HG02610 (cell line): ENCODE results near the gene PLTP.
"Not testable (repeated sequence)": the region's sequence is repeated elsewhere in the genome, so short reads cannot be mapped to it uniquely, and the experiment has no call there.

Experiments
- ATAC-seq: cut with Tn5 transposase; IDR thresholded peaks from one replicate; pipeline ENCODE4 v1.9.1; 2021; ENCODE audit warnings: mild to moderate bottlenecking, moderate library complexity; ENCODE audit not compliant: unreplicated experiment

PLTP gene, protein sequence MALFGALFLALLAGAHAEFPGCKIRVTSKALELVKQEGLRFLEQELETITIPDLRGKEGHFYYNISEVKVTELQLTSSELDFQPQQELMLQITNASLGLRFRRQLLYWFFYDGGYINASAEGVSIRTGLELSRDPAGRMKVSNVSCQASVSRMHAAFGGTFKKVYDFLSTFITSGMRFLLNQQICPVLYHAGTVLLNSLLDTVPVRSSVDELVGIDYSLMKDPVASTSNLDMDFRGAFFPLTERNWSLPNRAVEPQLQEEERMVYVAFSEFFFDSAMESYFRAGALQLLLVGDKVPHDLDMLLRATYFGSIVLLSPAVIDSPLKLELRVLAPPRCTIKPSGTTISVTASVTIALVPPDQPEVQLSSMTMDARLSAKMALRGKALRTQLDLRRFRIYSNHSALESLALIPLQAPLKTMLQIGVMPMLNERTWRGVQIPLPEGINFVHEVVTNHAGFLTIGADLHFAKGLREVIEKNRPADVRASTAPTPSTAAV

DNA sequence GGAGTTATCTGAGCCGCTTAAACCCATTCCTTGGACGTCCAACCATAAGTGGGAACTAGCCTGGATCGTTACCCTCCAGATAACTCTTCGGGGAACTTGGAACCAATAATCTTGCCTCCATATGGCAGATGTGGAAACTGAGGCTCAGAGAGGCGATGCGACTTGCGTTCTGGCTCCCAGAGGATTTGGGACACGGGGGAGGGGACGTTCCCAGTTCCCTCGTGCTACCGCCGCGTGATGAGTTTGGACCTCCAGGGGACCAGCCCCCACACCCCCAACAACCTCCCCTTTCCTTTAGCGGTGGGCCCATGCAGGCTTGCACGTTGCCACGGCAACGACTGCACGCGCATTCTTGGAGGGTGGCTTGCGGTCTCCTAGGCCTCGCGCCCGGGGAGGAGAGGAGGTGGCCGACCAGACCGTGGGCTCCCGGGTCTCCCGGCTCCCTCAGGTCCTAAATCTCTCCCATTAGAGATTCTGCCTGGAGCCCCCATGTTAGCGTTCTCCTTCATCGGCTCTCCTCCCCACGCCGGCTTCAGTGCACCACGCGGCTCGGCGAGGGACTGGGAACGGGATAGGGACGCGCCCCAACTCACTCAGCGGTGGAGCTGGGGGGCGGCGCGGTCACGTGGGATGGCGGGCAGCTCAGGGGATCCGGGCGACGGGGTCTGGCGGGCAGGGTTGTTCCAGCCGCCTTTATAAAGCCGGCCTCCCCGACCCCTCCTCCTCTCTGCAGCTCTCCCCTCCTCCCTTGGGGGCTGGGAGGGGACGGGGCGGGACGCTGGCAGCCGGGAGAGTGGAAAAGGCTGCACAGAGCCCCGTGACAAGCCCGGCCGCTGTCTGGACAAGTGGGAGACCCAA is at the start of gene PLTP:
Gene PLTP (minus strand): TSS at position 670 of the 858 bp plus-strand sequence. CDS start 703 bp downstream, outside the sequence.
- no peak for ATAC-seq

DNA sequence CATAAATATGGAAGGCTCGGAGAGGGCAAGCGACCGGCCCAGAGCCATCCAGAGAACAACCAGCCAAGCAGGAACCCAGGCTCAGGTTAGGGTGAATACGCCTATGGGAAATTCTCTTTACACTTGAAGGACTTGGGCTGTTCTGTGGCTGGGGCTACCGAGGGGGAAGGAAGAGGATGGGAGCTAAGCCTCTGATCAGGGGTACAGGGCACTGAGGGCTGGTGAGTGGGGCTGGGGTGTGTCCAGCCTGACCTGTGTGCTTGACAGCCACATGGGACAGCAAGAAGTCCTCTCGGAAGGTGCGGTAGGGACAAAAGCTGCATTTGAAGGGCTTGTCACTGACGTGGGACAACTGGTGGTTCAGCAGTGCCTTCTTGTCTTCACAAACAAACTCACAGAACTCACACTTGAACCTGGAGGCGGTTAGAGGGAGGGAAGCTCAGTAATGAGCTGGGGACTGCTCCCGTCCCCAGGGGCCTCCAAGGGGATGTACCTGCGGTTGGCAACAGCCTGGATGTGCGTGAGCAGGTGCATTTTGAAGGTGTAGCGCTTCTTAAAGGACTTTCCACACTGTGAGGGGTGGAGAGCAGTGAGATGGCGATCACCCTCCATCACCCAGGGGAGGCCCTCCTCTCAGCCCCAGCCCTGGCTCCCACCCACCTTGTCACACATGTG is 48.1 kb upstream of the PLTP start:
- ATAC-seq: no peak

DNA sequence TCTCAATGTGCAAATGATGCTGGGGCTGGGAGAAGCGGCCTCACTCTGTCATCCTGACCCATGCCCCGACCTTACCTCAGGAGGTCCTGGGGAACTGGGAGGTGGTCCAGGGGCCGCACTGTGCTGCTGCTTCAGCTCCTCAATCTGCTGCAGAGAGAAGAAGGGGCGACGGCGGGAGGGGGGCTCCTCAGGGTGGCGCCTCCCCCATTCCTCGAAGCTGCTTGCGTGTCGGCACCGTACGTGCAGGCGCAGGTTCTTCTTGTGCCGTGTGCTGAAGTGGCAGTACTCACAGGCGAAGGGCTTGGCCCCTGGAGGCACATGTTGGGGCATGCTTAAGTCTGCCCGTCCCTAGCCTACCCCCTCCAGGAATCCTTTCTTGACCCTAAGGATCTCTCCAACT is 47.2 kb upstream of the PLTP start:
- ATAC-seq: no peak

DNA sequence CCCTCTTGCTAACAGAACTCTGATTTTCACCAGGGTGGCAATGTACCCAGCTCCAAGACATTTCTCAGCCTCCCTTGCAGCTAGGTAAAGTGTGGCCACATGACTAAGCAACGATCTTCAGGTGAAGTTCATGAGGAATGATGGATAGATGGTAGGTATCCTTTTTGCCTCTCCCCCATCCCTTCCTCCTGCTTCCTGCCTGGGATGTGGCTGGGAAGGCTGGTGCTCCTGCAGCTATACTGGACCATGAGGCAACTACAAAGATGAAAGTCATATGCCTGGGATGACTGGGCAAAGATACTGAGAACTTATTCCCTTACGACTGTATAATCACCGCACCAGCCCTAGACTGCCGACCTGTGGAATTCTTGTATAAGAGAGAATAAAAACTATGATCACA is 46.6 kb upstream of the PLTP start:
- no peak for ATAC-seq

DNA sequence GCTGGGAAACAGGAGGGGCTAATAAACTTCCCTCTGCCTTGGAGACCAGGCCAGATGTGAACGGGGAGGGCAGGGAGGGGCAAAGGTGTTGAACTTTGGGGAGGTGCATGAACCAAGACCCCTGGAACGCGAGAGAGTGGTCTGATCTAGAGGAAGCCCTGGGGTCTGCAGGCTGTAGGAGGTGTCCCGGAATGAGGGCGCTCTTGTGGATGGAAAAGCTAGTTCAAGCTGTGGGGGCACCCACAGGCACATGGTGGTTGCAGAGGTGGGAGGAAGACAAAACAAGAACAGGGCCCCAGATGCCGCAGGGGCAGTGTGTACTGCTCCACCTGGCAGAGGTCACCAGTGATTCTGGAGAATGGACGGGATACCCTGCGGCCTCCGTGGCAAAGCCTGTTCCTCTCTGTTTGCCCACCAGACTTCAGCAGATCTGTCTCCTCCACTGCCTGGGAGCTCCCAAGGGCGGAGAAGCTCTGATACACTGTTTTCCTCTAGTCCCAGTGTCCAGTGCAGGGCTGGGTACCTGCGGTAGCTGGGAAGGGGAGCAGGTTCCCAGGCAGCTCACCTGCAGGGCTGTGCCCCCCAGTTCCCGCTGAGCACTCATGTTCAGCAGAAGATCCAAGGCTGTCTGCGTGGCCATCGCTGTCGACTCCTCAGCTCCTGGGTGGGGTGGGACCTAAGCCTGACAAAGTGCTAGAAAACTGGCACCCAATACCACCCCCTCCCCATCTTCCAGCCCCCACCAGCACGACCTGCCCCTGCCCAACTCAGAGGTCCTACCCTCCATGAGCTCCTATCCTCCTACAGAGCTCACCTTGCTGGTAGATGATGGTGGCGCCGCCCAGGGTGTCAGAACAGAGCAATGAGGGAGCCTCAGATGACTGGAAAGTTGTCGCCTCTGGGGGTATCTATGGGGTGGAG is 45.3 kb upstream of the PLTP start:
- ATAC-seq: no peak

DNA sequence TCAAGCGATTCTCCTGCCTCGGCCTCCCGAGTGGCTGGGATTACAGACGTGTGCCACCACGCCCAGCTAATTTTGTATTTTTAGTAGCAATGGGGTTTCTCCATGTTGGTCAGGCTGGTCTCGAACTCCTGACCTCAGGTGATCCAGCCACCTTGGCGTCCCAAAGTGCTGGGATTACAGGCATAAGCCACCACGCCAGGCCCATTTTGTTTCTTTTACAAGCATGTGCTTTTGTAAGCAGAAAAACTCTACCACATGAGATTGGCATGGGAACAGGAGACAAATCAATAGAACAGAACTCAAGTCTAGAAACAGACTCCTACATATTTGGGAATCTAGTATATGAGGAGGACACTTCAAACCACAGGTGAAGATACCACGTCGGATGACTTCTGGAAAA is 44.4 kb upstream of the PLTP start:
- ATAC-seq: not testable (repeated sequence)

DNA sequence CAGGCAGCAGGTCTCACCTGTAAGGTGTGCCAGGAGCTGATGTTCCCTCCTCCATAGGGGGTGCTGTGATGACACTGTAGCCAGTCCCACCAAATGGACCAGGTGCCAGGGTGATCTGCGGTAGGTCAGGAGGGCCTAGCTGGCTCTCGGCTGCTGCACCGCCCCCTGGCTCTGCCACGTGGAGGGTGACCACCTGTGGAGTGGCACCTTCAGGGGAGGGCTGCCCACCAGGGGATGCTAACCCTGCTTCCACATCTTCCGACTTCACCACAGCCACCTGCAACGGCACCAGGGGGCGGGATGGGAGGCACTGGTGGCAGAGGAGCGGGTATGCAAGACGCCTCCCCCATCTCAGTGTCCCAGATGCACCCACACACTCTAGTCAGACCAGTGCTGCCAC is 41.7 kb upstream of the PLTP start:
- no peak for ATAC-seq

DNA sequence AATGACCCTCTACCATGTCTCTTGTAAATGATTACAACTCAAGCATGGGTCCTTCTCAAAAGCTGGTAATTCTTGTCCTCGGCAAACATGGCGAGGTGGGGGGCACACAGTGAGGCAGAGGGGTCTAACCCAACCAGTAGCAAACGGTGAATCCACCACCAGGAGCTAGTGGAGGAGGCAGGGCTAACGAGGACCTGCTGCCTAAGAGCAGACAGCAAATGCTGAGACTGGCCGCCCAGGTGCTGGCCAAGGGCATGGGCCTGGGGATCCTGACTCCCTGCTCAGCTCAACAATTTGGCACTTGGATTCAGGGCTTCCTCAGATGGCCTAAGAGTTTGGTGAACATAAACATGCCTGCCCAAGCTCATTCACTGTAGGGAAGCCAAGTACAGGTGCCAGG is 40.9 kb upstream of the PLTP start:
- no peak for ATAC-seq

DNA sequence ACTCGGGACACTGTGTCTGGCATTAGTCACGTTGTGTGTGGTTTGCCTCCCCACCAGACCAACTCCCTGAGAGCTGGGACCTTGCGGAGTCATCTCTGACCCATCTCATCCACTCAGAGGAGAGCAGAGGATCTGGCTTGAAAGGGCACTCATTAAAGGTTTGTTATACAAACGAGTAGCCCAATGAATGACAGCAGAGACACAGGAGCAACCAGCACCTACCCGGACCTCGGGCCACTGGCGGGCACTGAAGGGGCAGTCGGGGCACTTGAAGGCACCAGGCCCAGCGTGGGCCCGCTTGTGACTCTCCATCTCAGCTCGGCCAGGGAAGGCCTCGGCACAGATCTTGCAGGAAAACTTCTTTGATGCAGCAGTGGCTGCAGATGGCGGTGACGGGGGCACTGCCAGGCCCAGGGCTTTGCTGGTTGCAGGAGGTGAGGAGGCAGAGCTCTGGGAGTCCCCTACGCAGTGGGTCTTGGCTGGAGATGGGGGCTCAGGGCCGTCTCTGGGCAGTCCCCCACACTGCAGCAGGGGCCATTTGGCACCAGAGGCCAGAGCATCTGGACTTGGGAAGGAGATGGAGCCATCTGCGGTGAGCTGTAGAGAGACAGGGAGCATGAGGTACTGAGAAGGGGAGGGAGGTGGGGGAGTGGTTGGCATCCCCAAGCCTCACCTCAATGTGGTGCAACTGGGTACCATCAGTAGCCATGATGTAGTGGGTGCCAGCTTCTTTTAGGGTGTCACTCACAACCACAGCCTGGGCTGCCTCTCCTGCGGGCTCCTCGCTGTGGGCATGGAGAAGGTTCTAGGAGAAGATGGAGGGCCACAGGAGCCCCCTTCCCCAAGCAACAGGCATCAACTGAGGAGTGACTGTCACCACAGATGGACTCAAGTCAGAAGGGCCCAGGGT is 40.2 kb upstream of the PLTP start:
- ATAC-seq: no peak

DNA sequence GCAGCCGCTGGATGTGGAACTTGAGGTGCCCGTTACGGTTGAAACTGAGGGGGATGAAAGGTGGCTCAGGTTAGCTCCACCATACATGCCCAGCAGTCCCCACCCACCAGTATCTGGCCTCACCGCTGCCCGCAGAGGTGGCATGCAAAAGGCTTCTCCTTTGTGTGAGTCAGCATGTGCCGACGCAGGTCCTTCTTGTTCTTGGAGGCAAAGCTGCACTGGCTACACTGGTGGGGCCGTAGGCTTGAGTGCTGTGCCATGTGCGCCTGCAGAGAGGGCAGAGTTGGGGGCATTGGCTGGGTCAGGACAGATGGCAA is 38.3 kb upstream of the PLTP start:
- no peak for ATAC-seq

DNA sequence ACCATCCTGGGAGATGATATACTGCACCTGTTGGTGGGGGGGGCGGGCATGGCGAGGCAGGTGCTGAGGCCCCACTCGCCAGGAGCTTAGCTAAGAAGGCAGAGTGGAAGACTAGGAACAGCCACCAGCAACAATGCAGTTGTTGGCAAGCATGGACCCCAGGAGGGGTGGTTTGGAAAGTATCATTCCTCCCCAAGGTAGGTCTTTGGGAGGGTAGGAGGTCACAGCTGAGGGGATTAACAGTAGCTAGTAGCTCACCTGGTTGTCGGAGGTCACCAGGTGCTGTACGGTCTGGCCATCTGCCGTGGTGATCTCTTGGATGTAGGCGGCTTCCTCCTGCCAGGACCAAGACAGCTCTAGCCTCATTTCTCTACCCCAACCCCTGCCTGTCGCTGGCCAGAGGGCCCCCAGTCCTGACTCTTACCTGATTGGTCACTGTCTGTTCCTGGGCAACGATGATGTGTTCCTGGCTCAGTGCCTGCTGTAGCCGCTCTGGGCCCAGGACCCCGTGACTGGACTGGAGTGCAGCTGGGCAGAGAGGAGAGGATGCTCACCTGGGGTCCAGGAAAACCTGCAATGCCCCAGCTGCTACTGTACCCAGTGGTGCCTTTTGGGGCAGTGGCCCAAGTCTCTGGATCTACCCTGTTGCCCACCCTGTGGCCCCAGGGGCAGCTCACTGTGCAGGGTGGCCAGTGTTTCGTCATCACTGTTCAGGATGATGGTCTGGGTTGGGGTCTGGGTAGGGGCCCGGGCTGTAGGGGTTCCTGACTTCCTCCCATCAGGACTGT is 37.8 kb upstream of the PLTP start:
- ATAC-seq: no peak

DNA sequence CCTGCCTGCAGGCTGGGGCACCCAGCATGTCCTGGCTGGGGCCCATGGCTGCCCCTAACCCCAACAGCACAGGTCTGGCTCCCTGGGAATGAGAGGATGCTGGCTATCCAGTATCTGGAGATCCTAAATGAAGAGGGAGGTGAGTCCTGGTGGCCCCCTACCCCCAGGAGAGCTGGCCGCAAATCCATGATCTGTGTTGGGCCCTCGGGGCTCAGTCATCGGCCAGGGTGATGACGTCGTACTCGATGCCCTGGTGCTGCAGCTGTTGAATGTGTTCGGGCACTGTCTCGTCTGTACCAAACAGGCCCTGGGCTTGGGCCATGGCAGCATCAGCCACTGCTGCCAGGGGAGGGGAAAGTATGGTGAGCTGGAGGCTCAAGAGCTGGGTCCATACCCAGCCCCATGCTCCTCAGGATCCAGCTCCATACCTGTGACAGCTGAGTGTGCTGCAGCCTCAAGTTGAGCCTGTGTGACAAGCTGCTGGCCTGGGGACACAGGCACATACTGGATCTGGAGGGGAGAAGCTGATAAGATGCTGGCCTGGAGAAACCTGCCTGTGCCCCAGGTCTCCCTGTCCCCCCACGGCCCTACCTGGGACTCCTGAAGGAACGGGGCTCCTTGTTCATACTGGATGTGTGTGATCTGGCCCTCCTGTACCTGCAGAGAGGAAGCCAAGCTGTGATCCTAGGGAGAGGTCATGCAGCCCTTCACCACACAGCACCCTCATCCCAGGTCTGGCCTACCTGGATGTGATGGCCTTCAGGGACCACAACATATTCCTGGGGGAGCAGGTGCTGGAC is 37.0 kb upstream of the PLTP start:
- no peak for ATAC-seq

DNA sequence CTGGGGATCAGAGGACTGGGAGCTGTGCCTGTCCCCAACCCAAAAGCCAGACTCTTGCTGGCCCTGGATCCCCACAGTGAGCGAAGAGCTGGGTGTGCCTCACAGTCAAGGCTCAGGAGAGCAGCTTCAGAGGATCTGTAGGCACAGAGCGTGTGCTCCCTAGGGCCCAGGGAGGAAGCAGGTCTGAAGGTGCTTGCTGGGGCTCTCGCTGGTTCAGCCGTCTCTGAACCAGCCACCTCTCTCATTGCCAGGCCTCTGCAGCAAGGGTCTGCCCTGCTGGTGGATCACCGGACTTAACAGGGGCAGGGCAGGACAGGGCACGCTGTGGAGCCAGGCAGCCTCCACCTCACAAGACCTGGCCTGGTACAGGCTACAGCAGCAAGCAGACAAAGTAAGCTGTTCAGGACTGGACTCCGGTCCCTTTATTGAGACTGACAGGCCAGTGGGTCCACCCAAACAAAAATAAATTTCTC is 36.3 kb upstream of the PLTP start:
- ATAC-seq: no peak

DNA sequence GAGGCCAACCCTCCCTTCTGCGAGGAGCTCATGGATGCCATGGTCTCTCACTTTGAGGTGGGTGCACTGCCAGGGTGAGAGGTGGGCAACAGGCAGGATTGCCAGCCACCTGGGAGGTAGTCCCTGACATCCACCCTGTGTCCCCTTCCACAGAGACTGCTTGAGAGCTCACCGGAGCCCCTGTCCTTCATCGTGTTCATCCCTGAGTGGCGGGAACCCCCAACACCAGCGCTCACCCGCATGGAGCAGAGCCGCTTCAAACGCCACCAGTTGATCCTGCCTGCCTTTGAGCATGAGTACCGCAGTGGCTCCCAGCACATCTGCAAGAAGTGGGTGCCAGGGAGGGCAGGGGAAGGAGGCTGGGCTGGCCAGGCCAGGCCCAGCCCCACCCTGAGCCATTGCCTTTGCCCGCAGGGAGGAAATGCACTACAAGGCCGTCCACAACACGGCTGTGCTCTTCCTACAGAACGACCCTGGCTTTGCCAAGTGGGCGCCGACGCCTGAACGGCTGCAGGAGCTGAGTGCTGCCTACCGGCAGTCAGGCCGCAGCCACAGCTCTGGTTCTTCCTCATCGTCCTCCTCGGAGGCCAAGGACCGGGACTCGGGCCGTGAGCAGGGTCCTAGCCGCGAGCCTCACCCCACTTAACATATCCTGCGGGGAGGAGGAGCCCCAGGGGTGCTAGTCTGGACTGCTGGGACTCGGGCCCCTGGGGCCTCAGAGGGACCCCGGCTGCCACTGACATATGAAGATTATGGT is 35.3 kb upstream of the PLTP start:
- no peak for ATAC-seq

DNA sequence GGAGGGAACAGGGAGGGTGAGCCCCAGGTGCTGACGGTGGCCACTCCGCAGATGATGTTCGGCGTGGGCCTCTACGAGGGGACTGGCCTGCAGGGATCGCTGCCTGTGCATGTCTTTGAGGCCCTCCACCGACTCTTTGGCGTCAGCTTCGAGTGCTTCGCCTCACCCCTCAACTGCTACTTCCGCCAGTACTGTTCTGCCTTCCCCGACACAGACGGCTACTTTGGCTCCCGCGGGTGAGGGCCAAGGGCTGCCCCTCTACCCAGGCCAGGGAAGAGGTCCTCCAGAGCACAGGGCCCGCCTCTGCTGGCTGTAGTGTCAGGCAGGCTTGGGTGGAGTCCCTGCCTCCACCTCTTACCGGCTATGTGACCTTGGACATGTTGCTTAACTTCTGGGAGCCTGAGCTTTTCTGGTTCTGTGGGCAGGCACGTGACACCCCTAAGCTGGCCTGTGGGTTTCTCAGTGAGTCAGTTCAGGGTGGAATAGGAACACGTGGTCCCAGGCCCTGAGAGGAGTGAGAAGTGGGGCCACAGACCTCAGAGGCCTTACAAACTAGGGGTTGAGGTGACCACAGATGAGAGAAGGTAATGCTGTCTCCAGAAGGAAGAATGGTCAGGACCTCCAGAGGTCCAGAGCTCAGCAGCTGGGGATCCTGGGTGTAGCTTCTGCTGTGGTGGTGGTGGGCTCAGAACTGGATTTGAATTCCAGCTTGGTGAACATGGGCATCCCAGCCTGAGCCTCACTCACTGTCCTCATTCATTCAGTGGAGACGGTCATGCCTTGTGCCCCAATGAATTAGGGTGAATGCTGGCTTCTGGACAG is 34.4 kb upstream of the PLTP start:
- no peak for ATAC-seq

DNA sequence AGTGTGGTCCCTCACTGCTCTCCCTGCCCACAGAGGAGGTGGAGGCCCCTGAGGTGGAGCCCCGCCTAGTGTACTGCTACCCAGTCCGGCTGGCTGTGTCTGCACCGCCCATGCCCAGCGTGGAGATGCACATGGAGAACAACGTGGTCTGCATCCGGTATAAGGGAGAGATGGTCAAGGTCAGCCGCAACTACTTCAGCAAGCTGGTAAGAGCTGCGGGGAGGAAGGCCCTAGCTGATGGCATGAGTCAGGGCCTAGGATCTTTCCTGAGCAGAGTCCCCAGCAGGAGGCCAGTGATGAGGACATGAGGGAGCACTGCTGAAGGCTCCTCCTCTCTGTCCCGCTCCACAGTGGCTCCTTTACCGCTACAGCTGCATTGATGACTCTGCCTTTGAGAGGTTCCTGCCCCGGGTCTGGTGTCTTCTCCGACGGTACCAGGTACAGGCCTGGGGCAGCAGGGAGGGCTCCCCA is 33.8 kb upstream of the PLTP start:
- ATAC-seq: no peak
